Endothelial cell (in vitro differentiated cells): ENCODE results near the gene ADAMTSL2. TPM values are rescaled to one million over a fixed set of nuclear protein-coding genes. Genes with fewer than 3 reads are reported as not detected.

Experiments used
- DNase-seq: peaks from one replicate; pipeline ENCODE4 v3.0.0; 2021; ENCODE audit warnings: low spot score
- H3K27ac Mint-ChIP-seq: one replicate; pipeline ENCODE4 v1.8.0; 2021; ENCODE audit warnings: mixed read lengths, inconsistent platforms; ENCODE audit not compliant: unreplicated experiment
- H3K27me3 Mint-ChIP-seq: one replicate; pipeline ENCODE4 v1.8.0; 2021; ENCODE audit warnings: mild to moderate bottlenecking, moderate library complexity, mixed read lengths, inconsistent platforms; ENCODE audit not compliant: unreplicated experiment
- H3K36me3 Mint-ChIP-seq: one replicate; pipeline ENCODE4 v1.8.0; 2021; ENCODE audit warnings: mild to moderate bottlenecking, low read depth, mixed read lengths, inconsistent platforms; ENCODE audit not compliant: unreplicated experiment
- H3K4me1 Mint-ChIP-seq: one replicate; pipeline ENCODE4 v1.8.0; 2021; ENCODE audit warnings: mild to moderate bottlenecking, mixed read lengths, inconsistent platforms; ENCODE audit not compliant: unreplicated experiment
- H3K4me3 Mint-ChIP-seq: one replicate; pipeline ENCODE4 v1.8.0; 2021; ENCODE audit warnings: mild to moderate bottlenecking, mixed read lengths, inconsistent platforms; ENCODE audit not compliant: unreplicated experiment
- H3K9me3 Mint-ChIP-seq: one replicate; pipeline ENCODE4 v1.8.0; 2021; ENCODE audit warnings: mixed read lengths, inconsistent platforms; ENCODE audit not compliant: unreplicated experiment
- total RNA-seq: library from RNA; stranded (reverse); fragmentation: NEBNext Ultra II Directional; extraction: Animal tissue kit (Norgen Biotek cat#: 25700); gene quantifications from one replicate; pipeline ENCODE4 v1.2.1, GENCODE V29; 2021; ENCODE audit not compliant: unreplicated experiment
- TF ChIP-seq, protein P1 (sequence below): fragments of 200-600 bp; sonication (generic); IDR thresholded peaks from one replicate; pipeline ENCODE4 v1.5.0; 2021; ENCODE audit warnings: antibody characterized with exemption; ENCODE audit not compliant: unreplicated experiment

ADAMTSL2 gene
- total RNA-seq, 1 donor from 2014 or later, result 5.9 TPM

DNA sequence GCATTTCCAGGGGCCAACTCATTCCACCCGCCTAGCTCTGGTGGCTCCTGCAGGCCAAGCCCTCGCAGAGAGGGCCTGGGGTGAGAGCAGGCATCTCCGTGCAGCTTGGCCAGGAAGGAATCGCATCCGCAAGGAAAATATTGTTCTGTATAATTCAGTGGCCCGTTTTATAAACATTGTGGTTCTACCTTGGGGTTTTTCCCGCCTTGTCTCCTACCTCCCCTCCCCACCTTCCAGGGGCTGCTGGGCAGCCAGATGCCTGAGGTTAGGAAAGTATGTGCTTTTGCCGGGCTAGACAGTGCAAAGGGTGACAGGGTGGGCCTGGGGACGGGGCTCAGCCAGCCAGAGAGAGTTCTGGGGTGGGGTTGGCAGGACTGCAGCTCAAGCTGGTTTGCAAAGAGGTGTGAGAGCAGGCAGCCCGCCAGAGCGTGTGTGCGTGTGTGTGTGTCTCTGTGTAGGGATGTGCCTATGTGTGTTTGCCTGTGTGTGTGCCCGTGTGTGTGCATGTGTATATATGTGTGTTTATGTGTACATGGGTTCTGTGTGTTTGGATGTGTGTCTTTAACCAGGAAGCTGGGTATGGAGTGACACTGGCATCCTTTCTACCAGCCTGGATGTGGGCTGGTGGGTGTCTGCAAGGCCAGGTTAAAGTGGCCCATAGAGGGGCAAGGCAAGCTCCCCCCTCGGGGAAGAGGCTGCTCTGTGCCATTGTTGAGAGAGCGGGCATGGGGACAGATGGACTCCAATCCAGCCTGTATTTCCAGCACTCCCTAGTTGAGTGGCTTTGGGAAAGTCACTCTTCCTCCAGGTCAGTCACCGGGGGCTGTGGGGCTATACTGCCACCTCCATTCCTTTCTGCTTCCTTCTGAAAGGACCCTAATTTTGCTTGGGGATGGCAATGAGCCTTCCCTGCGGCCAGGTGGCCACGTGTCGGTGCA lies 45.0 kb upstream of the ADAMTSL2 start:
- no peak for DNase-seq
- TF ChIP-seq, protein P1, sequence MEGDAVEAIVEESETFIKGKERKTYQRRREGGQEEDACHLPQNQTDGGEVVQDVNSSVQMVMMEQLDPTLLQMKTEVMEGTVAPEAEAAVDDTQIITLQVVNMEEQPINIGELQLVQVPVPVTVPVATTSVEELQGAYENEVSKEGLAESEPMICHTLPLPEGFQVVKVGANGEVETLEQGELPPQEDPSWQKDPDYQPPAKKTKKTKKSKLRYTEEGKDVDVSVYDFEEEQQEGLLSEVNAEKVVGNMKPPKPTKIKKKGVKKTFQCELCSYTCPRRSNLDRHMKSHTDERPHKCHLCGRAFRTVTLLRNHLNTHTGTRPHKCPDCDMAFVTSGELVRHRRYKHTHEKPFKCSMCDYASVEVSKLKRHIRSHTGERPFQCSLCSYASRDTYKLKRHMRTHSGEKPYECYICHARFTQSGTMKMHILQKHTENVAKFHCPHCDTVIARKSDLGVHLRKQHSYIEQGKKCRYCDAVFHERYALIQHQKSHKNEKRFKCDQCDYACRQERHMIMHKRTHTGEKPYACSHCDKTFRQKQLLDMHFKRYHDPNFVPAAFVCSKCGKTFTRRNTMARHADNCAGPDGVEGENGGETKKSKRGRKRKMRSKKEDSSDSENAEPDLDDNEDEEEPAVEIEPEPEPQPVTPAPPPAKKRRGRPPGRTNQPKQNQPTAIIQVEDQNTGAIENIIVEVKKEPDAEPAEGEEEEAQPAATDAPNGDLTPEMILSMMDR, result no peak
- peak overlapping the region; percentile 47 for H3K4me3 Mint-ChIP-seq

GRCh38 chr9:133490201-133490681 lies 44.3 kb upstream of the ADAMTSL2 start:
- peaks cover 4% of the 10 kb centered on the region for H3K36me3 Mint-ChIP-seq
- H3K27ac Mint-ChIP-seq, result no peak overlapping the region
- H3K27me3 Mint-ChIP-seq, result peaks cover 3% of the 10 kb centered on the region
- peaks cover 3% of the 10 kb centered on the region for H3K4me1 Mint-ChIP-seq
- no peak overlapping the region for H3K4me3 Mint-ChIP-seq
- H3K9me3 Mint-ChIP-seq, result no peaks in the 10 kb centered on the region
- TF ChIP-seq, protein P1, result no peak
- no peak for DNase-seq

More for the DNA sequence above, 45.0 kb upstream of the ADAMTSL2 start:
- H3K36me3 Mint-ChIP-seq, result peaks cover 4% of the 10 kb centered on the region
- no peak overlapping the region for H3K27ac Mint-ChIP-seq
- no peaks in the 10 kb centered on the region for H3K9me3 Mint-ChIP-seq
- H3K27me3 Mint-ChIP-seq, result peaks cover 3% of the 10 kb centered on the region
- peaks cover 3% of the 10 kb centered on the region for H3K4me1 Mint-ChIP-seq

DNA sequence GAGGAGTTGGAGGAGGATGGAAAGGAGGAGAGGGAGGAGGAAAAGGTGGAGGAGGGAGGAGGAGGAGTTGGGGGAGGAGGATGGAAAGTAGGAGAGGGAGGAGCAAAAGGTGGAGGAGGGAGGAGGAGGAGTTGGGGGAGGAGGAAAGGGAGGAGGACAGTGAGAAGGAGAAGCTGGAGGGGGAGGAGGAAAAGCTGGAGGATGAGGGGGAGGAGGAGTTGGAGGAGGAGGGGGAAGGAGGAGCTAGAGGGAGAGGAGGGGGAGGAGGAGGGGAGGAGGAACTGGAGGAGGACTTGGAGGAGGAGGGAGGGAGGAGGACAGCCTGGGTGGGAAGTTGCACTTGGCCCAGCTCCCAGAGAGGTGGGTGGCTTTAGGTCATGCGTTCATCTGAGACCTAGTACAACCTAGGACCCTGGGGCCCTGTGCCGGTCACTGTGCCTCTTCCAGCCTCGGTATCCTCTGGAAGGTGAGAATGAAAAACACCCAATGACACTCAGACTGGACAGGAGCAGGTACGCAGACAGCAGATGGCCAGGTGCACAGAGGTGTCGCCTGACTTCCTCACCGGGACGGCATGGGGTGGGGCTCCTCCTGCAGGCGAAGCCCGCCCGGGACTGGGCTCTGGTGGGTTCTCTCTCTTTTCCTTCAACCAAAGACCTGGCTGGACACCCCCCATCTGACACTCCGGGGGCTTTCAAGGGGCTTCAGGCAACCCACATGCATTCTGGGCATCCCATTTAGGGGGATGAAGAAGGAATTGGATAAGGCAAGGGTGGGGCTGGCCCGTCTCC lies 43.4 kb upstream of the ADAMTSL2 start:
- H3K27me3 Mint-ChIP-seq, result peaks cover 3% of the 10 kb centered on the region
- no peak overlapping the region for H3K4me3 Mint-ChIP-seq
- H3K36me3 Mint-ChIP-seq, result peaks cover 4% of the 10 kb centered on the region
- TF ChIP-seq, protein P1, result no peak
- H3K27ac Mint-ChIP-seq, result no peak overlapping the region
- H3K9me3 Mint-ChIP-seq, result no peaks in the 10 kb centered on the region
- DNase-seq, result no peak
- peaks cover 3% of the 10 kb centered on the region for H3K4me1 Mint-ChIP-seq

GRCh38 chr9:133491656-133491925 lies 42.9 kb upstream of the ADAMTSL2 start:
- no peak overlapping the region for H3K4me3 Mint-ChIP-seq
- H3K9me3 Mint-ChIP-seq, result no peaks in the 10 kb centered on the region
- H3K27me3 Mint-ChIP-seq, result peaks cover 3% of the 10 kb centered on the region
- no peak overlapping the region for H3K27ac Mint-ChIP-seq
- DNase-seq, result no peak
- peaks cover 6% of the 10 kb centered on the region for H3K4me1 Mint-ChIP-seq
- TF ChIP-seq, protein P1, result no peak
- peaks cover 4% of the 10 kb centered on the region for H3K36me3 Mint-ChIP-seq
